Measurements from ENCODE around the gene ERBB2.

ERBB2 gene

GRCh38 chr17:39769974-39770587, 70.2 kb downstream of the ERBB2 start:
- no peak for TF ChIP-seq CTCF (IDR thresholded peaks at IDR 0.05; ENCODE audit: low read depth, low read length)
- DNase-seq (ENCODE audit: extremely low read depth, low read depth): no peak

DNA sequence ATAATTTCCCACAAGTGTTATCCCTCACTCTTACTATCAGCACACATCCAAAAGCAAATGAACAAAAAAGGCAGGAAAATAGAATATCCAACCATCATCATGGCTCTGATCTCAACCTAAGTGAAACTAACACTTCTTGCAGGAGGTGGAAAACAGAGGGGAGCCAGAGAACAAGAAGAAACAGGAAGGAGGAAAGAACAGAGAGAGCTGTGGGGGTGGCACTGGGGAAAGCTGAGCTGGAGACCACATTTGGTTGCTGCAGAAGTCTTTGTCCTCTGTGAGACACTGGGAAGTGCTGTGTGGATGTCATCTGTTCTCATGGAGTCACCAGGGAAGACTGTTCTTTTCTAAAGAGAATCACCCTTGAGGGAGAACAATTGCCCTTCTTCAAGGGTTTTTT, 72.6 kb downstream of the ERBB2 start:
- no peak for TF ChIP-seq CTCF (IDR thresholded peaks at IDR 0.05; ENCODE audit: low read depth, low read length)
- no peak for DNase-seq (ENCODE audit: extremely low read depth, low read depth)

DNA sequence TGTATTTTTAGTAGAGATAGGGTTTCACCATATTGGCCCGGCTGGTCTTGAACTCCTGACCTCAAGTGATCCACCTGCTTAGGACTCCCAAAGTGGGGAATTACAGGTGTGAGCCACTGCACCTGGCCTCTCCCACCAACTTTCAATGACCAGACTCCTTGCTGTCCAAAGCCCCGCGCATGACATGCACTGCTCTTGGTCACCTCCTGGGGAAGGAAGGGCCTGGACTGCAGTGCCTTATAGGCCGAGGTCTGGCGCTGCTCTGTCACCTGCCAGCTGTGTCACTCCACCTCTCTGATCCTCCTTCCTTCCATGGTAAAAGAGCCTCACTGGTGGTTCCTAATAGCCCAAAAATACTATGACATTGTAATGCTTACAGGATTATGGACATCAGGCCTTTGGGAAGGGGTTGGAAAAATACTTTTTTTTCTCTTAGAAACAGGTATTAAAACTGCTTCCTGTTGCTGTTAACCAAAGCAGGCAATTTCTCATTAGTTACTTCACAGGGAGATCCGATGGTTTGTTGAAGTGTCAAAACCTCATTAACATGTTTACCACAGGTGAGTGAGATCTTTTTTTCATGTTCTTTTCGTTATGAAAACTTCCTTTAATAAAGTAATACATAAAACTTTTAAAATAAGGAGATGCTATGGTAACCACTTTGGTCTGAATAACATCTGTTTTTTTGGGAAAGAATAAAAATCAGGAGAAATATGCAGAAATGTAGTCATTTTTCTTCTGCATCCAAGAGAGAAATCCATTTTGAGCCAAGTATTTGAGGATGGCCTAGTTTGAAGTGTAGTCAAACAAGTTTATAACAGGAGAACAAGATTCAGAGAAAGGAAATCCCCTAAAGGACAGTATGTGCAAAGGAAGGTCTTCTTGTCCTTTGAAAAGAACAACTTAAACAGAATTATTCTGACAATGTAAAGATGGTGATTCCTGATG, 73.4 kb downstream of the ERBB2 start:
- no peak for DNase-seq (ENCODE audit: extremely low read depth, low read depth)
- TF ChIP-seq CTCF (IDR thresholded peaks at IDR 0.05; ENCODE audit: low read depth, low read length): no peak

- TF ChIP-seq CTCF (IDR thresholded peaks at IDR 0.05; ENCODE audit: low read depth, low read length): no peak
- DNase-seq (ENCODE audit: extremely low read depth, low read depth): no peak
These were observed 74.2 kb downstream of the ERBB2 start for GRCh38 chr17:39774047-39774446.

DNA sequence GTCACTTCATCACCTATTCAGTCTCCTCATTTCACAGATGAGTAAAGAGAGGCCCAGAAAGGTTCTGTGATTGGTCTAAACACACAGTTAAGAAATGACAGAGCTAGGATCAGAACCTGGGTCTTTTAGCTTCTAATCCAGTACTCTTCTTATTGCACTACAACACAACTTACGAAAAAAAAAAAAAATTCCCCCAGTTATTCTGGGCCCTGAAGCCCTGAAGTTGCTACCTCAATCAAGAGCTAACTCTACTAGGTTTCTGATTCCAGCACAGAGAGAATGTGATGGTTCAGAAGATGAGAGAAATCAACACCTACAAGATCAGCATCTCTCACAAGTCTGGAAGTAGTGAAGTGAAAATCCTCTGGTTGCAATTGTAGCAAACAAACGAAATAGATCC, 75.2 kb downstream of the ERBB2 start:
- TF ChIP-seq CTCF (IDR thresholded peaks at IDR 0.05; ENCODE audit: low read depth, low read length): no peak
- no peak for DNase-seq (ENCODE audit: extremely low read depth, low read depth)

DNA sequence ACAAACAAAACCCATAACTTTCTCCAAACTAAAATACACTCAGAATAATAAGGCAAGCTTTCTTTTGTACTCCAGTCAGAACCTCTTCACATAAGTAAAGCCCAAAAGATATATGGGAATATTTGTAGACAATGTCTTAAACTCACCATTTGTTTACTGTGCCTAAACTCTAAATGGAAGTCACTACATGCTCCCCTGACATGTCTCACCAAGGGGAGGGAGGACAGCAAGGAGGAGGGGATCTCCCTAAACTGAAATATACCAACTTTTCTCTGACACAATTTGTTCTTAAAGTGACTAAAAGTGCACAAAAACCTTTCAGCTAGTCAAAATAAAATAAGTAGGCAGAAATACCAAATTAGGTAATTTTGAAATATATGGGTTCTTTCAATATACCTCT, 76.4 kb downstream of the ERBB2 start:
- no peak for DNase-seq (ENCODE audit: extremely low read depth, low read depth)
- no peak for TF ChIP-seq CTCF (IDR thresholded peaks at IDR 0.05; ENCODE audit: low read depth, low read length)

Data from AG09319 (cell line).